OCI-LY7 (cell line): ENCODE results near the gene SLC66A2. TPM values are rescaled to one million over a fixed set of nuclear protein-coding genes. Genes with fewer than 3 reads are reported as not detected.

ENCODE experiments used
- BruUV-seq: library from RNA; stranded (reverse); fragments of 400-500 nt; replicated peaks from 2 replicates; lab custom pipeline; 2021; lab: Mats Ljungman, UMichigan
- CTCF ChIA-PET: fragments of 300-600 bp; sonication (Branson Sonifier 250); formaldehyde crosslinking; loops from one replicate; lab custom pipeline; 2022; ENCODE audit warnings: antibody characterized with exemption; ENCODE audit not compliant: unreplicated experiment; lab: Charles Lee
- POLR2A ChIA-PET: fragments of 300-600 bp; sonication (Branson Sonifier 250); formaldehyde crosslinking; loops from one replicate; lab custom pipeline; 2022; ENCODE audit warnings: antibody characterized with exemption; lab: Charles Lee
- DNase-seq: peaks from one replicate; pipeline ENCODE4 v3.0.0-alpha.2; 2015; ENCODE audit warnings: low spot score
- H2AFZ ChIP-seq: fragments of 200-600 bp; sonication (generic), shearing (Covaris generic); 2 replicates; pipeline ENCODE4 v1.6.1; 2014; ENCODE audit warnings: mild to moderate bottlenecking, antibody characterized with exemption, low read length, moderate library complexity
- H3K27ac ChIP-seq: fragments of 200-600 bp; sonication (generic); 2 replicates; pipeline ENCODE4 v1.5.1; 2014; ENCODE audit warnings: mixed run types, low read depth, mild to moderate bottlenecking, moderate library complexity, low read length, inconsistent platforms; ENCODE audit not compliant: poor library complexity, severe bottlenecking
- H3K36me3 ChIP-seq: fragments of 200-600 bp; sonication (generic); 2 replicates; pipeline ENCODE4 v1.6.1; 2014; ENCODE audit warnings: mild to moderate bottlenecking, antibody characterized with exemption, low read length, moderate library complexity, mixed read lengths; ENCODE audit not compliant: insufficient read depth
- H3K4me1 ChIP-seq: fragments of 200-600 bp; sonication (generic); 2 replicates; pipeline ENCODE4 v1.5.1; 2014; ENCODE audit warnings: mild to moderate bottlenecking, low read length; ENCODE audit not compliant: insufficient read depth, poor library complexity, severe bottlenecking
- H3K4me2 ChIP-seq: fragments of 200-600 bp; sonication (generic); 2 replicates; pipeline ENCODE4 v1.6.1; 2014; ENCODE audit warnings: mild to moderate bottlenecking, low read length
- H3K4me3 ChIP-seq: fragments of 200-600 bp; sonication (generic); 2 replicates; pipeline ENCODE4 v1.5.1; 2014; ENCODE audit warnings: mild to moderate bottlenecking, low read depth, low read length; ENCODE audit not compliant: poor library complexity, severe bottlenecking
- H3K79me2 ChIP-seq: fragments of 200-600 bp; sonication (generic); 2 replicates; pipeline ENCODE4 v1.6.1; 2016; ENCODE audit warnings: low read depth, mild to moderate bottlenecking, low read length, moderate library complexity, mixed read lengths; ENCODE audit not compliant: insufficient read depth
- H3K9me2 ChIP-seq: fragments of 200-600 bp; sonication (generic); 2 replicates; pipeline ENCODE4 v1.6.1; 2016; ENCODE audit warnings: mild to moderate bottlenecking, low read length, mixed read lengths; ENCODE audit not compliant: insufficient read depth
- H3K9me3 ChIP-seq: fragments of 200-600 bp; sonication (generic); 2 replicates; pipeline ENCODE4 v1.6.1; 2014; ENCODE audit warnings: mild to moderate bottlenecking, mixed run types, low read length, mixed read lengths
- H4K20me1 ChIP-seq: fragments of 200-600 bp; sonication (generic); 2 replicates; pipeline ENCODE4 v1.6.1; 2014; ENCODE audit warnings: mild to moderate bottlenecking, antibody characterized with exemption, low read length, moderate library complexity, mixed read lengths; ENCODE audit not compliant: insufficient read depth
- CTCF ChIP-seq: fragments of 200-600 bp; sonication (generic); conservative IDR thresholded peaks from 2 replicates; pipeline ENCODE4 v1.5.1; 2014; ENCODE audit warnings: mild to moderate bottlenecking, antibody characterized with exemption, low read length, moderate library complexity, mixed read lengths
- EZH2phosphoT487 ChIP-seq: fragments of 200-600 bp; sonication (generic); IDR thresholded peaks from 2 replicates; pipeline ENCODE4 v1.6.1; 2018; ENCODE audit warnings: low read depth, borderline replicate concordance, mild to moderate bottlenecking, mixed run types, antibody characterized with exemption, low read length, moderate library complexity, mixed read lengths
- intact Hi-C: fragments of 100-400 bp; cut with micrococcal nuclease; formaldehyde crosslinking; loops from one replicate; pipeline ENCODE4 v1.10.0; 2022; ENCODE audit not compliant: unreplicated experiment
- total RNA-seq, 2 experiments: library from RNA; depleted of rRNA in 1 of 2; stranded (reverse); fragments of >200 nt in 1 of 2; shearing (Covaris generic) in 1 of 2; gene quantifications; 2 replicates each; pipeline ENCODE4 v1.2.3, GENCODE V29; 2014 to 2022

SLC66A2 gene
- total RNA-seq, 2 experiments from 2014 or later, result 14.5 to 17.9 TPM

- CTCF ChIA-PET, result no interaction called here
- no TSS peak for BruUV-seq
Observed at GRCh38 chr18:79900610-79901570, 50.6 kb downstream of the SLC66A2 start.

GRCh38 chr18:79899609-79900445 is 51.6 kb downstream of the SLC66A2 start:
- Histone ChIP-seq H3K9me2 (no peaks in the 10 kb centered on the region), H3K4me3 (no peak overlapping the region), H3K4me1 (no peaks in the 10 kb centered on the region), H2AFZ (no peak overlapping the region), H3K27ac (no peak overlapping the region), H3K9me3 (no peaks in the 10 kb centered on the region), H3K79me2 (no peaks in the 10 kb centered on the region), H3K4me2 (no peak overlapping the region), H3K36me3 (no peaks in the 10 kb centered on the region), H4K20me1 (no peaks in the 10 kb centered on the region)
- CTCF ChIA-PET, result no interaction called here
- DNase-seq, result no peak
- BruUV-seq, result no TSS peak
- intact Hi-C loops, result no loop called here
- POLR2A ChIA-PET, result no interaction called here
- TF ChIP-seq CTCF, result no peak
- no peak for TF ChIP-seq EZH2phosphoT487

More at GRCh38 chr18:79900610-79901570, 50.6 kb downstream of the SLC66A2 start:
- Histone ChIP-seq H3K79me2 (no peaks in the 10 kb centered on the region), H3K27ac (no peak overlapping the region), H3K36me3 (no peaks in the 10 kb centered on the region), H2AFZ (no peak overlapping the region), H3K4me3 (no peak overlapping the region), H4K20me1 (no peaks in the 10 kb centered on the region), H3K4me1 (no peaks in the 10 kb centered on the region), H3K9me2 (no peaks in the 10 kb centered on the region), H3K9me3 (no peaks in the 10 kb centered on the region), H3K4me2 (no peak overlapping the region)
- TF ChIP-seq EZH2phosphoT487, result no peak
- TF ChIP-seq CTCF, result no peak
- intact Hi-C loops, result no loop called here
- POLR2A ChIA-PET, result no interaction called here
- no peak for DNase-seq
